Right cardiac atrium (tissue), 5 donors: ENCODE measurements around the gene SIK3. TPM values are rescaled to one million over a fixed set of nuclear protein-coding genes. Genes with fewer than 3 reads are reported as not detected.

Experiments
- ATAC-seq, 2 donors: fragments of 200-7000 bp; cut with Tn5 transposase; one replicate each; pipeline versions ENCODE4 v1.8.0 to v1.9.1; 2020; ENCODE audit warnings: moderate library complexity in 2 of 2, mild to moderate bottlenecking in 1 of 2
- DNase-seq, 3 donors: peaks; one replicate each; pipeline ENCODE4 v3.0.0-alpha.2; 2020
- H3K27ac ChIP-seq: one replicate; pipeline ENCODE4 v1.5.1; 2013; ENCODE audit warnings: mild to moderate bottlenecking, low read length, control low read depth, moderate library complexity
- H3K27me3 ChIP-seq: one replicate; pipeline ENCODE4 v1.6.1; 2013; ENCODE audit not compliant: control insufficient read depth, insufficient read depth
- H3K4me1 ChIP-seq: one replicate; pipeline ENCODE4 v1.6.1; 2013; ENCODE audit warnings: low read length; ENCODE audit not compliant: control insufficient read depth, insufficient read depth
- H3K4me3 ChIP-seq: one replicate; pipeline ENCODE4 v1.5.1; 2013; ENCODE audit warnings: low read length, control low read depth
- H3K9me3 ChIP-seq: one replicate; pipeline ENCODE4 v1.6.1; 2013; ENCODE audit warnings: low read length; ENCODE audit not compliant: control insufficient read depth
- WGBS: extraction: QIAGEN DNeasy Blood & Tissue Kit; methylation state at CpG from one replicate; pipeline ENCODE4 v1.1.7; 2013; 5-methylcytosine and 5-hydroxymethylcytosine counted together
- intact Hi-C, 4 donors: fragments of 100-400 bp; cut with DNase I; formaldehyde crosslinking; loops; one replicate each; pipeline versions ENCODE4 v1.11.0 to v1.14.0; 2022 to 2023
- polyA plus RNA-seq: library from polyadenylated mRNA; stranded (reverse); fragments of 200-250 nt; gene quantifications from one replicate; pipeline ENCODE4 v1.2.3, GENCODE V29; 2013
- total RNA-seq, 4 donors: library from RNA; stranded (reverse); fragmentation: NEBNext Ultra II Directional; extraction: Animal tissue kit (Norgen Biotek cat#: 25700); gene quantifications; one replicate each; pipeline ENCODE4 v1.2.1, GENCODE V29; 2021
- donor health status: healthy with polysubstance abuse.
- donor health status: DM: no; HTN: yes; CAD: no.
- donor health status: DM: no; HTN: no; CAD: no.
- donor health status: DM: no; HTN: yes; CAD: no; lungs with severe emphysema.
- donor health status: DM: yes; HTN: yes; CAD: no.

The SIK3 gene
- total and polyA plus RNA-seq, 5 donors = 13.4 to 46.6 (median 34.6) TPM

- no peaks in the 10 kb centered on the region for H3K27me3 ChIP-seq
- intact Hi-C loops = loop anchor here (2.0 to 5.0 kb wide), 6 partner anchors 119 to 317 kb away; partner anchors contain the start of gene APOA5 (in 3 of the 4)
- 52% methylated on average over 5 of the region's 5 CpGs for WGBS
- no peaks in the 10 kb centered on the region for H3K9me3 ChIP-seq
- no peak for ATAC-seq
- DNase-seq = no peak
- H3K4me1 ChIP-seq = no peaks in the 10 kb centered on the region
- H3K4me3 ChIP-seq = no peak overlapping the region
- H3K27ac ChIP-seq = no peak overlapping the region
These were observed 9.7 kb upstream of the SIK3 start for GRCh38 chr11:117107701-117108590.

- Histone ChIP-seq H3K4me1 (peaks cover 10% of the 10 kb centered on the region), H3K27ac (no peak overlapping the region), H3K9me3 (no peaks in the 10 kb centered on the region), H3K27me3 (no peaks in the 10 kb centered on the region), H3K4me3 (no peak overlapping the region)
- no peak for ATAC-seq
- 86% methylated on average over 3 of the region's 3 CpGs for WGBS
- intact Hi-C loops = no loop called here
- DNase-seq = no peak
These were observed 2.3 kb upstream of the SIK3 start for GRCh38 chr11:117100556-117100955.

- Histone ChIP-seq H3K27me3 (no peaks in the 10 kb centered on the region), H3K4me1 (peaks cover 13% of the 10 kb centered on the region), H3K9me3 (no peaks in the 10 kb centered on the region), H3K27ac (peak overlapping the region; percentile 65), H3K4me3 (no peak overlapping the region)
- WGBS = 55% methylated on average over 2 of the region's 2 CpGs
- DNase-seq (no peak), ATAC-seq (peak; percentile 22 to 28)
- intact Hi-C loops = loop anchor here in 2 of 4 donors (5.0 to 10.0 kb wide), 2 partner anchors 105 to 212 kb away; no protein-coding TSS in a partner anchor
These were observed 1.5 kb upstream of the SIK3 start for GRCh38 chr11:117099696-117100095.

- Histone ChIP-seq H3K27me3 (no peaks in the 10 kb centered on the region), H3K9me3 (no peaks in the 10 kb centered on the region), H3K27ac (peak overlapping the region; percentile 79), H3K4me3 (peak overlapping the region; percentile 58), H3K4me1 (peaks cover 13% of the 10 kb centered on the region)
- DNase-seq = peak in 2 of 3 donors; percentile 66 to 79
- 1% methylated on average over 65 of the region's 65 CpGs for WGBS
- ATAC-seq = peak; percentile 2 to 4
- intact Hi-C loops = loop anchor here in 2 of 4 donors (5.0 to 10.0 kb wide), 2 partner anchors 103 to 210 kb away; no protein-coding TSS in a partner anchor
These were observed 599 bp downstream of the SIK3 start for GRCh38 chr11:117097389-117098268.

GRCh38 chr11:117097014-117097388 lies 1.2 kb downstream of the SIK3 start:
- H3K9me3 ChIP-seq = no peaks in the 10 kb centered on the region
- WGBS = 41% methylated on average over 6 of the region's 6 CpGs
- H3K4me1 ChIP-seq = peaks cover 13% of the 10 kb centered on the region
- peak overlapping the region; percentile 58 for H3K4me3 ChIP-seq
- ATAC-seq = no peak
- intact Hi-C loops = loop anchor here in 2 of 4 donors (5.0 to 10.0 kb wide), 2 partner anchors 102 to 210 kb away; no protein-coding TSS in a partner anchor
- DNase-seq = no peak
- H3K27ac ChIP-seq = peak overlapping the region; percentile 28
- no peaks in the 10 kb centered on the region for H3K27me3 ChIP-seq

- WGBS = 46% methylated on average over 6 of the region's 6 CpGs
- H3K27me3 ChIP-seq = no peaks in the 10 kb centered on the region
- no peak for DNase-seq
- H3K4me1 ChIP-seq = peaks cover 13% of the 10 kb centered on the region
- intact Hi-C loops = loop anchor here in 2 of 4 donors (5.0 to 10.0 kb wide), 2 partner anchors 102 to 209 kb away; no protein-coding TSS in a partner anchor
- H3K9me3 ChIP-seq = no peaks in the 10 kb centered on the region
- no peak for ATAC-seq
- peak overlapping the region; percentile 25 for H3K27ac ChIP-seq
- peak overlapping the region; percentile 58 for H3K4me3 ChIP-seq
These were observed 1.8 kb downstream of the SIK3 start for GRCh38 chr11:117096201-117096991.

GRCh38 chr11:117095284-117096161 lies 2.7 kb downstream of the SIK3 start:
- intact Hi-C loops = loop anchor here in 2 of 4 donors (5.0 to 10.0 kb wide), 2 partner anchors 101 to 208 kb away; no protein-coding TSS in a partner anchor
- H3K4me3 ChIP-seq = peak overlapping the region; percentile 17

GRCh38 chr11:117094776-117095175 lies 3.5 kb downstream of the SIK3 start:
- intact Hi-C loops = loop anchor here in 2 of 4 donors (5.0 to 10.0 kb wide), 2 partner anchors 100 to 207 kb away; no protein-coding TSS in a partner anchor
- Histone ChIP-seq H3K9me3 (no peaks in the 10 kb centered on the region), H3K27ac (no peak overlapping the region), H3K4me1 (peaks cover 13% of the 10 kb centered on the region), H3K27me3 (no peaks in the 10 kb centered on the region), H3K4me3 (no peak overlapping the region)
- WGBS = 25% methylated on average over 4 of the region's 4 CpGs
- DNase-seq (no peak), ATAC-seq (no peak)

More at GRCh38 chr11:117095284-117096161, 2.7 kb downstream of the SIK3 start:
- no peak for DNase-seq
- 46% methylated on average over 9 of the region's 9 CpGs for WGBS
- H3K27me3 ChIP-seq = no peaks in the 10 kb centered on the region
- ATAC-seq = no peak
- no peaks in the 10 kb centered on the region for H3K9me3 ChIP-seq
- H3K27ac ChIP-seq = peak overlapping the region; percentile 72
- peaks cover 13% of the 10 kb centered on the region for H3K4me1 ChIP-seq

GRCh38 chr11:117092951-117093590 lies 5.2 kb downstream of the SIK3 start:
- Histone ChIP-seq H3K4me1 (peaks cover 8% of the 10 kb centered on the region), H3K9me3 (no peaks in the 10 kb centered on the region), H3K4me3 (no peak overlapping the region), H3K27me3 (no peaks in the 10 kb centered on the region), H3K27ac (no peak overlapping the region)
- no peak for DNase-seq
- intact Hi-C loops = loop anchor here in 1 of 4 donors (10.0 kb wide), 1 partner anchor 98 kb away; no protein-coding TSS in a partner anchor
- WGBS = 53% methylated on average over 5 of the region's 5 CpGs
- ATAC-seq = no peak
